GM19452 (cell line): ENCODE data around the gene DPAGT1.
"Not testable (repeated sequence)": the region's sequence is repeated elsewhere in the genome, so short reads cannot be mapped to it uniquely, and the experiment has no call there.

Source experiments
- ATAC-seq: cut with Tn5 transposase; IDR thresholded peaks from one replicate; pipeline ENCODE4 v1.9.1; 2021; ENCODE audit not compliant: unreplicated experiment

DPAGT1 gene

DNA sequence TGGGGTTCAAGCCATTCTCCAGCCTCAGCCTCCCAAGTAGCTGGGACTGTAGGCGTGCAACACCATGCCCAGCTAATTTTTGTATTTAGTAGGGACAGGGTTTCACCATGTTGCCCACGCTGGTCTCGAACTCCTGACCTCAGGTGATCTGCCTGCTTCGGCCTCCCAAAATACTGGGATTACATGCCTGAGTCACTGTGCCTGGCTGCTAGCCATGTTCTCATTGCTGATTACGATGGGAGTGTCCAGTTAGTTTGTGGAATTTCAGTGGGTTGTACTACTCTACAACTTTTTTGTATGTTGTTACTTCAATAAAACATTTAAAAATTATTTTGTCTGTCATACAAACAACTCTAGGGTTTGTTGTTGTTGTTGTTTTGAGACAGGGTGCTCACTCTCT lies 38.9 kb downstream of the DPAGT1 start:
- no peak for ATAC-seq

- no peak for ATAC-seq
Measured at GRCh38 chr11:119061256-119061655, 40.4 kb downstream of the DPAGT1 start.

GRCh38 chr11:119059128-119059527 lies 42.5 kb downstream of the DPAGT1 start:
- ATAC-seq: not testable (repeated sequence)

DNA sequence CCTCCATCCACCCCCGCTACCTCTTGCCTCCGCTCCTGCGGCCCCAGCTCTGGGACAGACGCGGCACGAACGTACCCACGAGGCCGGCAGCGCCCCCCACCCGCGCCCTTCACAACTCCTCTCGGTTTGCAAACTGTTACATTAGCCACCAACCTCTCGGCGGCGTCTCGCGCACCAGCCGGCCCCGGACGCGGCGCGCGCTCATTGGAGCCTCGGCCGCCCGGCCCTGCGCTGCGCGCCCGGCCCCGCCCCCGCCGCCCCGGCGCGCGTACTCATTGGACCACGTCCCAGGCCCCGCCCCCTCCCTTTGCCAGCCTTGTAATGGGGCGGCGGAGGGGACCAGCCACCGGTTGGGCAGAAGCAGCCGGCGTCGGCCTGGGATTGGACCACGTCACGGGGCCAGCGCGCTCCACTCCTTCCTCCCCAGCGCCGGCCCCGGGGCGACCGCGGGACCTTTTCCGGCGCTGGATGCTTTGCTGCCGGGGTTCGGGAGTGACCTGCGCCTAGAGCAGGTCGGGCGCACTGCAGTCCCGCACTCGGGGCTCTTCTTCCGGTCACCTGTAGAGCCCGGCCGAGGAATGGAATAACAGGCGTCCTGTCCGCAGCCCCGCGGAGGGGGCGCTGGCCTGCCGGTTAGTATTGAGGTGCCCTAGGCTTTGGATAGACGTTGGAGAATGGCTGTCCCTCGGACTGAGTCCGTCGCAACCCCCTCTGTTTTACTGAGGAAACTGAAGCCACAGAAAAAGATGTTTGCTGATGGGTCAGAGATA lies 44.5 kb downstream of the DPAGT1 start, which contains the start of gene HYOU1:
HYOU1 (minus strand) TSS at position 206 of the 770 bp plus-strand sequence. CDS start 1,045 bp downstream, outside the sequence.
- peak; percentile 83 for ATAC-seq

GRCh38 chr11:119056421-119056999 lies 45.1 kb downstream of the DPAGT1 start:
- ATAC-seq: peak; percentile 4

DNA sequence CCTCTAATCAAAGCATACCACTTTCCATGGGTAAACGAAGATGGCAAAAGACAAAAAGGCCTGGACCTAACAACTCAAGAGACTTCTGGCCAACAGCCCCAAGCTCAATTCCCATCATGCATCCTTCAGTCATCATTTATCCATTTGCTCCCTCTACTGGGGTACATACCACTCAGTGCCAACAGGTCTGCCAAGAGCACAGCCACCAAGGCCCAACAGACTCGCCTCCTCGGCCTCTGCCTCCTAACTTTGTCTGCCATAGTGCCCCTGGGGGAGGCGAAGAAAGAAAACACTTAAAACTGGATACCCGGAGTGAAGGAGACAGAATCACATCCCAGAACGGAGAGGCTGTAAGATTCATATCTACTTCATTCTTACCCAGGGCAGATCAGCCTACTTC lies 45.8 kb downstream of the DPAGT1 start:
- no peak for ATAC-seq

DNA sequence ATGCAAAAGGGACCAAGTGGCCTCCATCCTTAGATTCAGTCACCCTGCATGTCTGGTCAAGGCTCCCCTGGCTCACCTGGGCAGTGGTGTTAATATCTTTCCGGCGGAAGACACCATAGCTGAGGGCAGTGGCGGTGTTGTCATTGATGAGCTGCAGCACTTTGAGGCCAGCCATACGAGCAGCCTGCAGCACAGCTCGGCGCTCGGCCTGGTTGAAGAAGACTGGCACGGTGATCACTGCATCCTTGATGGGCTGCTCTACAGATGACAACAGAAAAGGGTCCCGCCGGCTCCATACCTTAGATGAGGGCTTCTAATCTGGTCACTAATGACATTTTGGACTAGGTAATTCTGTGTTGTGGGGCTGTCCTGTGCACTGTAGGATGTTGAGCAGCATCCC lies 47.2 kb downstream of the DPAGT1 start:
- ATAC-seq: no peak

- no peak for ATAC-seq
Measured at GRCh38 chr11:119052163-119052814, 49.4 kb downstream of the DPAGT1 start.

DNA sequence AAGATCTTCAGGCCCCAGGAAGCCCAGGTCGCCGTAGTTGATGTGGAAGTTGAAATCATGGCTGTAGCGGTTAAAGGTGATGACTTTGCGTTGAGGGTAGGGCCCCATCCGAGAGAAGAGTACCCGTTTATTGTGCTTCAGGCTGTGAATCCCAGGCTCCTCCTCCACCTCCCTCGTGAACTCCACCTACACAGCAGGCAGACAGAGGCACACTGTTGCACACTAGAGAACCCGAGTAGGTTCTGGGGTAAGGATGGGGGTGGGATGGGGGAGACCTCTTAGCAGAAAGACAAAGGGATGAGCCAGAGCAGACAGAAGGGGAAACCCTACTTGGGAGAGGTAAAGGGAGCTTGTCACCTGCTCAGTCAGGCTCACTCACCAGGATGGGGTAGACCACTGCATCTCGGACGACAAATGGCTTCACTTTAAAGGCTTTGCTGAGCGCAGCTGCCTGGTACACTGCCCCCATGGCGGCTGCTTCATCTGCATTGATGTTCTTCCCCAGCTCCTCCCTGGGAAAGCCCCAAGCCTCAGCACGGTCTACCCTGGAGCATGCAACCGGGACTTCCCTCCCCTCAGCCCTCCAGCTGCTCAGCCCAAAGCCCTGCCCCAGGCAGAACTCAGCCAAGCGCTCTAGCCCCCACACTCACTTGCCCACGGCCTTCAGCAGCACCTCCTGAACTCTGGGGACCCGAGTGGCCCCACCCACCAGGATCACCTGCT lies 50.1 kb downstream of the DPAGT1 start:
- ATAC-seq: no peak

DNA sequence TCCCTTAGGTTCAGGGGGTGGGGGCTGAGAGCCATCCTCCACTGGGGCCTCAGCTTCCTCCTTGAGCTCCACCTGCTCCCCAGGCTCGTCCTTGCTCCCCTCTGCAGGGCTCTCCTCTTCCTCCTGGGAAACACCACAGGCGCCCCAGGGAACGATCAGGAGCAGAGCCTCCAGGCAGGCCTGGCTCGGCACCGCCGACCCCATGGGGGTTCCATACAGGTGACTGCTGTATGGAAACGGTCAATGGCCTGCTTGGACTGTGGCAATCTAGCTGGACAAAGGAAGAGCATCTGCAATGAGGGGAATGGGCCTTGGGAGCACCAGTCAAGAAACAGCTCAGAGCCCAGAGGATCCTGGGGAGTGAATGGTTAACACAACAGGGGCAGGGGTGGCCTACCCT lies 52.6 kb downstream of the DPAGT1 start:
- ATAC-seq: no peak

GRCh38 chr11:119048644-119049043 lies 53.0 kb downstream of the DPAGT1 start:
- no peak for ATAC-seq

DNA sequence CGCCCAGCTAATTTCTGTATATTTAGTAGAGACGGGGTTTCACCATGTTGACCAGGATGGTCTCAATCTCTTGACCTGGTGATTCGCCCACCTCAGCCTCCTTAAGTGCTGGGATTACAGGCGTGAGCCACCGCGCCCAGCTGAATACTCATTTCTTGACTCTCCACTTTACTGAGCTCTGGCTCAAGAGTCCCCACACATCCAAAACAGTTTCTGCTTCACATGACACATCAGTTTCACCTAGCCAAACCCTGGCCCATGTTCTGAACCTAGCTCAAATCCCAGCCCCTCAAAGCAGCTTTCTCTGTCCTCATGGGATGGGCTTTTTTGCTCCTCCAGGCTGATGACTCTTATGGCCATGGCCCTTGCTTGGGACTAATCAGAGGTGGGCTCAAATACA lies 54.4 kb downstream of the DPAGT1 start:
- no peak for ATAC-seq
